Stromal cell of bone marrow (primary cell): ENCODE data around the gene TNFAIP8.

Experiments
- DNase-seq: peaks from one replicate; pipeline ENCODE4 v3.0.0-alpha.2; 2012; ENCODE audit warnings: low read depth

The TNFAIP8 gene

GRCh38 chr5:119367502-119368237 lies 11.9 kb downstream of the TNFAIP8 start:
- DNase-seq = peak; percentile 35

GRCh38 chr5:119368238-119368630 lies 12.4 kb downstream of the TNFAIP8 start:
- DNase-seq = no peak

GRCh38 chr5:119370486-119370885 lies 14.7 kb downstream of the TNFAIP8 start:
- DNase-seq = no peak

GRCh38 chr5:119371146-119371545 lies 15.3 kb downstream of the TNFAIP8 start:
- DNase-seq = no peak

GRCh38 chr5:119373449-119373858 lies 17.6 kb downstream of the TNFAIP8 start:
- DNase-seq = no peak

GRCh38 chr5:119374901-119375300 lies 19.1 kb downstream of the TNFAIP8 start:
- no peak for DNase-seq

GRCh38 chr5:119377066-119377465 lies 21.2 kb downstream of the TNFAIP8 start:
- DNase-seq = no peak

- DNase-seq = peak; percentile 40
These were observed 22.4 kb downstream of the TNFAIP8 start for GRCh38 chr5:119378075-119378700.

GRCh38 chr5:119379096-119379495 lies 23.3 kb downstream of the TNFAIP8 start:
- DNase-seq = no peak

GRCh38 chr5:119379942-119380547 lies 24.2 kb downstream of the TNFAIP8 start:
- no peak for DNase-seq

GRCh38 chr5:119382169-119382568 lies 26.4 kb downstream of the TNFAIP8 start:
- DNase-seq = no peak

GRCh38 chr5:119383008-119383407 lies 27.2 kb downstream of the TNFAIP8 start:
- DNase-seq = no peak

GRCh38 chr5:119385136-119385535 lies 29.3 kb downstream of the TNFAIP8 start:
- no peak for DNase-seq

- DNase-seq = no peak
These were observed 29.8 kb downstream of the TNFAIP8 start for GRCh38 chr5:119385536-119386128.

GRCh38 chr5:119386596-119387344 lies 31.0 kb downstream of the TNFAIP8 start:
- DNase-seq = no peak

GRCh38 chr5:119387945-119388618 lies 32.3 kb downstream of the TNFAIP8 start:
- DNase-seq = no peak

- DNase-seq = no peak
These were observed 32.9 kb downstream of the TNFAIP8 start for GRCh38 chr5:119388619-119389190.

GRCh38 chr5:119389288-119390030 lies 33.6 kb downstream of the TNFAIP8 start:
- peak; percentile 38 for DNase-seq

GRCh38 chr5:119390404-119390803 lies 34.6 kb downstream of the TNFAIP8 start:
- no peak for DNase-seq

GRCh38 chr5:119393201-119393691 lies 37.4 kb downstream of the TNFAIP8 start:
- DNase-seq = peak; percentile 19
